ENCODE measurements around the gene ATP6V0E1. TPM values are rescaled to one million over a fixed set of nuclear protein-coding genes. Genes with fewer than 3 reads are reported as not detected.
"Not testable (repeated sequence)": the region's sequence is repeated elsewhere in the genome, so short reads cannot be mapped to it uniquely, and the experiment has no call there.

The ATP6V0E1 gene
- total RNA-seq, 1 donor from 2014 or later: 201 TPM

DNA sequence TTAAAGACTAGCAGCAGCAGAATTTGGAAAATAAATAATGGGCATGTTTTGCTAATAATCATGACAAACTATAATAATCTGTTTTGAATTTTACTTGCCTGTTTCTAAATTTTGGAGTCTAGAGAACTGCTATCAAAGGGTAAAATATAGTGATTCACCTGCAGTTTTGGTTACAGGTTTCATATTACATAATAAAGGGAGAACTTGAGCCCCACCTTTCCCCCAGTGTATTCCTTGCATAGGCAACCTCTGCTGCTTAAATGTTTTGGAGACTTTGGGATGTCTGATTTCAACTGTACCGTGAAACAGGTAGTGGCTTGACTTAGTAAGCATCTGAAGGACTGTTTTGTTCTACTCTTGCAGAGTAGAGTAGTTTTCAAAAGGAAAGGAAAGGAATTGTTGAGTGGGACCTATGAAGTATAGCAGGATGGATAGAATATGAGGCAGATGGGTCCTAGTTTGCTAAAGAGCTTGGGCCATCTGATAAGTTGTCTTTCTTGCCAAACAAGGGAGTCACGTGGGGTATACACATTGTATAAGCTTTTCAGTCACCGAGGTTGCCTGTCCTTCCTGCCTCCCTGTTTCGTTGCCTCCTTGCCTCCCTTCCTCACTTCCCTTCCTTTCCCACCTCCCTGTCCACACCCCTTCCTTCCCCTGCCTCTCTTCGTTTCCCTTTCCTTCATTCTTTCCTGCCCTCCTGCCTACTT is 91.7 kb downstream of the ATP6V0E1 start:
- DNase-seq (ENCODE audit: low read depth, low spot score): no peak

DNA sequence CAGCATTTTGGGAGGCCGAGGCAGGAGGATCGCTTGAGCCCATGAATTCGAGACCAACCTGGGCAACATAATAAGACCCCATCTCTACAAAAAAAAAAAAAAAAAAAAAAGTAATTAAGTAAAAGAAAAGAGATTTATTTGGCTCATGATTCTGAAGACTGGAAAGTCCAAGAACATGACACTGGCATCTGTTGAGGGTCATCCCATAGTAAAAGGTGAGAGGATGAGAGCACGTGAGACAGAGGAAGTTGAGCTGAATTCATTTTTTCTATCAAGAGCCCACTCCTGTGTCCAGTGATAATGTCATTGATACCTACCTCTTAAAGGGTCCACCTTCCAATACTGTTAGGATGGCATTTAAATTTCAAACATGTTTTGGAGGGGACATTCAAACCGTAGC is 92.4 kb downstream of the ATP6V0E1 start:
- no peak for DNase-seq (ENCODE audit: low read depth, low spot score)

DNA sequence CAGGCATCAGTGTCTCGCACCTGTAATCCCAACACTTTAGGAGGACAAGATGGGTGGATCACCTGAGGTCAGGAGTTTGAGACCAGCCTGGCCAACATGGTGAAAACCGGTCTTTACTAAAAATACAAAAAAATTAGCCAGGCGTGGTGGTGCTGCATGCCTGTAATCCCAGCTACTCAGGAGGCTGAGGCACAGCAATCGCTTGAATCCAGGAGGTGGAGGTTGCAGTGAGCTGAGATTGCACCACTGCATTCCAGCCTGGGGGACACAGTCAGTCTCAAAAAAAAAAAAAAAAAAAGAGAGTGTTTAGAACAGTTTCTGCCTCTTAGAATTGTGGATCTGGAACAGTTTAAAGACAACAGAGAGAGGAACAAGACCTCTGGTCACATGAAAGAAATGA is 92.9 kb downstream of the ATP6V0E1 start:
- not testable (repeated sequence) for DNase-seq (ENCODE audit: low read depth, low spot score)

DNA sequence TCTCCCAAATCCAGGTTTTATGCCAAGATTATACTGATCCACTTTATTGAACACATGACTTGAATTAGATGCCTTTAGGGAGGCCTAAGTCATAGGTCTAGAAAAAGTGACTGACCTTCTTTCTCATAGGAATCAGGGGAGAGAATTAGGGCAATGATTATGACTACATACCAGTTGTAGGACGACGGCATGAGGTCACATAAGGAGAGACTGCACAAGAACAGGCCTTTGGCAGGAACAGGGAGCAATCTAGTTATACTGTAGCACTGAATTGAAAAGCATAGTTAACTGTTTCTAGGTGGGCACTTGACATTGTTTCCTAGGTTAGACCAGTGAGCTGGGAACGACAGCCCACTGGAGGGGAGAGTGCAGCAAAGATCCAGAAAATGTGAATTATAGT is 95.3 kb downstream of the ATP6V0E1 start:
- DNase-seq (ENCODE audit: low read depth, low spot score): no peak

Other genes starting within 250 kb of the ATP6V0E1 start
- 71.0 and 72.0 TPM in 2 replicates for gene DUSP1, start 212.6 kb upstream of the ATP6V0E1 start, total RNA-seq
- gene ERGIC1, start 149.5 kb upstream of the ATP6V0E1 start, total RNA-seq: 105 and 110 TPM in 2 replicates
- 51.7 and 53.5 TPM in 2 replicates for gene RPL26L1, start 24.3 kb upstream of the ATP6V0E1 start, total RNA-seq
- 11.3 and 15.7 TPM in 2 replicates for gene CREBRF, start 72.6 kb downstream of the ATP6V0E1 start, total RNA-seq
- 22.7 and 22.8 TPM in 2 replicates for gene BNIP1, start 160.8 kb downstream of the ATP6V0E1 start, total RNA-seq

Measured in pulmonary artery endothelial cell (primary cell).